Ecto neural progenitor cell (in vitro differentiated cells): Measurements from ENCODE around the gene MAN1B1.
"Not testable (repeated sequence)": the region's sequence is repeated elsewhere in the genome, so short reads cannot be mapped to it uniquely, and the experiment has no call there.

Experiments
- DNase-seq: peaks from one replicate; pipeline ENCODE4 v3.0.0-alpha.2; 2018; ENCODE audit warnings: low spot score

MAN1B1 gene

GRCh38 chr9:137052998-137053943, 33.5 kb upstream of the MAN1B1 start:
- no peak for DNase-seq

- DNase-seq: no peak
Observed at GRCh38 chr9:137053944-137054931, 32.5 kb upstream of the MAN1B1 start, which contains the start of gene ENTPD2. TSS of gene ENTPD2 (minus strand) at chr9:137054061. CDS start at chr9:137053997, 64 bp downstream.

- no peak for DNase-seq
Observed at GRCh38 chr9:137054932-137055384, 31.8 kb upstream of the MAN1B1 start.

- peak; percentile 55 for DNase-seq
Observed at GRCh38 chr9:137055385-137056364, 31.1 kb upstream of the MAN1B1 start.

- no peak for DNase-seq
Observed at GRCh38 chr9:137056739-137057415, 29.9 kb upstream of the MAN1B1 start.

GRCh38 chr9:137057545-137057944, 29.2 kb upstream of the MAN1B1 start:
- no peak for DNase-seq

- no peak for DNase-seq
Observed at GRCh38 chr9:137058521-137059234, 28.1 kb upstream of the MAN1B1 start.

GRCh38 chr9:137062384-137062783, 24.4 kb upstream of the MAN1B1 start:
- no peak for DNase-seq

GRCh38 chr9:137062798-137063197, 24.0 kb upstream of the MAN1B1 start:
- DNase-seq: not testable (repeated sequence)

GRCh38 chr9:137063311-137064026, 23.3 kb upstream of the MAN1B1 start:
- DNase-seq: no peak

- DNase-seq: peak; percentile 86
Observed at GRCh38 chr9:137064027-137064879, 22.5 kb upstream of the MAN1B1 start.

GRCh38 chr9:137064880-137065164, 22.0 kb upstream of the MAN1B1 start:
- no peak for DNase-seq

GRCh38 chr9:137065336-137065967, 21.3 kb upstream of the MAN1B1 start:
- DNase-seq: no peak

GRCh38 chr9:137066096-137066861, 20.5 kb upstream of the MAN1B1 start:
- DNase-seq: no peak

- DNase-seq: peak; percentile 82
Observed at GRCh38 chr9:137067860-137068538, 18.8 kb upstream of the MAN1B1 start.
